ENCODE measurements around the gene MRPL55. TPM values are rescaled to one million over a fixed set of nuclear protein-coding genes. Genes with fewer than 3 reads are reported as not detected.

The MRPL55 gene
- total RNA-seq, 1 donor from 2014 or later = 38.1 TPM

GRCh38 chr1:228088586-228089498 lies 20.3 kb downstream of the MRPL55 start:
- Histone ChIP-seq H3K4me3 (ENCODE audit: low read length in 3 of 3) (peak overlapping the region in 2 of 3 donors; percentile 9 to 22), H3K9me3 (ENCODE audit: control insufficient read depth in 3 of 3, low read length in 3 of 3) (peaks cover 0 to under 1% (median under 1%) of the 10 kb centered on the region in 3 donors), H3K36me3 (ENCODE audit: control insufficient read depth in 3 of 3, insufficient read depth in 3 of 3, low read length in 3 of 3) (peaks cover 7 to 11% (median 9%) of the 10 kb centered on the region in 3 donors), H3K27ac (ENCODE audit: low read depth, low read length) (peak overlapping the region; percentile 54), H3K9ac (ENCODE audit: low read depth in 1 of 3, low read length in 3 of 3) (peak overlapping the region in 1 of 3 donors; percentile 33), H3K4me1 (ENCODE audit: control insufficient read depth in 3 of 3, insufficient read depth in 3 of 3, low read length in 3 of 3) (peaks cover 80 to 92% (median 92%) of the 10 kb centered on the region in 3 donors), H3K27me3 (ENCODE audit: control insufficient read depth in 3 of 3, insufficient read depth in 3 of 3, low read length in 3 of 3) (no peaks in the 10 kb centered on the region)

DNA sequence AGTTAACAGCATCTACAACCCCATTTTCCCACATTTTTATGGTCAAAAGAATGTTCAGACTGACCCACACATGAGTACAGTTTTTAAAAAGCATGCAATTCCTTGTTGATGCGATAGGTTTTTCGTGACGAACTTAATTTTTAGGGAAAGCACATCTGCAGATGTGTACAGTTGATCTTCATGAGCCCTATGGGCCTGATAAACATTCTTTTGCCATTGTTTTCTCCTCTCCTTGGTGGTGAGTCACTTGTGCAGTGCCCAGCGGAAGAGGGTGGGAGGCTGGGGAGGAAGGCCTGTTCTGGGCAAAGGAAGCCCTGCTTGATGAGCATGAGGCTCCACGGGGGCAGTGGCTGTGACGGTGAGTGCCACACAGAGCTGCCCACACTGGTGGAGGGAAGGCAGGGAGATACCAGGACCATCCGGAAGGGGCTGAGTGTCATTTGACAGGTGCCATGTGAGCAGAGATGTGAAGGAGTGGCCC lies 21.3 kb downstream of the MRPL55 start:
- Histone ChIP-seq H3K36me3 (ENCODE audit: control insufficient read depth in 3 of 3, insufficient read depth in 3 of 3, low read length in 3 of 3) (peaks cover 4 to 13% (median 10%) of the 10 kb centered on the region in 3 donors), H3K27me3 (ENCODE audit: control insufficient read depth in 3 of 3, insufficient read depth in 3 of 3, low read length in 3 of 3) (no peaks in the 10 kb centered on the region), H3K4me1 (ENCODE audit: control insufficient read depth in 3 of 3, insufficient read depth in 3 of 3, low read length in 3 of 3) (peaks cover 84 to 94% (median 94%) of the 10 kb centered on the region in 3 donors), H3K27ac (ENCODE audit: low read depth, low read length) (peak overlapping the region; percentile 54), H3K9me3 (ENCODE audit: control insufficient read depth in 3 of 3, low read length in 3 of 3) (no peaks in the 10 kb centered on the region), H3K4me3 (ENCODE audit: low read length in 3 of 3) (peak overlapping the region; percentile 21 to 61 (median 38)), H3K9ac (ENCODE audit: low read depth in 1 of 3, low read length in 3 of 3) (peak overlapping the region in 2 of 3 donors; percentile 25 to 64)

DNA sequence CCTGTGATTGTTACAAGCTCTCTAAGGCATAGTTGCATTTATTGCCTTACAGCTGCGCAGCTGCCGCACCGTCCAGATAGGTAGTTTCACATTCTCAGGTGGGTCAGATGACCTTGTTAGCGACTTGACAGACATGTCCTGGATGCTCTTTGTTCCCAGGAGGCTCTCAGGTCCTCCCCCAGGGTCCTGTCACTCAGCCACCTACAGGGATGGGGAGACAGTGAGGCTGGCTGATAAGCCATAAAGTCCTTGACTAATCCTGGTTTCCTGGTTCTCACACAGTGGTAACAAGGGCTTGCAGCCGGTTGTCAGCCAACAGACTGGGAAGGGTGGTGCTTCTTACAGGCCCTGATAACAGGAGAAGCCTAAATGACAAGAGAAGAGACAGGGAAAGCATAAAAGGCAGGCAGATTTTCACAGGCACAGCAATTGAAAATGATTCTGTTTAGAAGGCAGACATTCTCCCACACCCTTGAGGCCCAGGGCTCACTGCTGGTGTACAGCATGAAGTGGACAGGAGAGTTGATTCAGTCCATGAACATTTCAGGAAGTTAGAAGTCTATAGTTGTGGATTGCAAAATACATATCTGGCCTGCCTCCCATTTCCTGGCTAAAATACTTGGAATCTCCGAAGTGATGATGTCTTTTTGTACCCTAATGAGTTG lies 23.7 kb downstream of the MRPL55 start:
- Histone ChIP-seq H3K36me3 (ENCODE audit: control insufficient read depth in 3 of 3, insufficient read depth in 3 of 3, low read length in 3 of 3) (peaks cover 3 to 8% (median 4%) of the 10 kb centered on the region in 3 donors), H3K27ac (ENCODE audit: low read depth, low read length) (peak overlapping the region; percentile 26), H3K9me3 (ENCODE audit: control insufficient read depth in 3 of 3, low read length in 3 of 3) (no peaks in the 10 kb centered on the region), H3K27me3 (ENCODE audit: control insufficient read depth in 3 of 3, insufficient read depth in 3 of 3, low read length in 3 of 3) (no peaks in the 10 kb centered on the region), H3K9ac (ENCODE audit: low read depth in 1 of 3, low read length in 3 of 3) (peak overlapping the region in 1 of 3 donors; percentile 98), H3K4me3 (ENCODE audit: low read length in 3 of 3) (peak overlapping the region; percentile 54 to 100 (median 85)), H3K4me1 (ENCODE audit: control insufficient read depth in 3 of 3, insufficient read depth in 3 of 3, low read length in 3 of 3) (peaks cover 78 to 82% (median 78%) of the 10 kb centered on the region in 3 donors)

- Histone ChIP-seq H3K9me3 (ENCODE audit: control insufficient read depth in 3 of 3, low read length in 3 of 3) (no peaks in the 10 kb centered on the region), H3K27ac (ENCODE audit: low read depth, low read length) (peak overlapping the region; percentile 95), H3K4me3 (ENCODE audit: low read length in 3 of 3) (peak overlapping the region; percentile 54 to 100 (median 85)), H3K36me3 (ENCODE audit: control insufficient read depth in 3 of 3, insufficient read depth in 3 of 3, low read length in 3 of 3) (peaks cover 1 to 8% (median 3%) of the 10 kb centered on the region in 3 donors), H3K4me1 (ENCODE audit: control insufficient read depth in 3 of 3, insufficient read depth in 3 of 3, low read length in 3 of 3) (peaks cover 71 to 76% (median 72%) of the 10 kb centered on the region in 3 donors), H3K27me3 (ENCODE audit: control insufficient read depth in 3 of 3, insufficient read depth in 3 of 3, low read length in 3 of 3) (no peaks in the 10 kb centered on the region), H3K9ac (ENCODE audit: low read depth in 1 of 3, low read length in 3 of 3) (peak overlapping the region in 1 of 3 donors; percentile 98)
These were observed 24.3 kb downstream of the MRPL55 start for GRCh38 chr1:228084797-228085196.

DNA sequence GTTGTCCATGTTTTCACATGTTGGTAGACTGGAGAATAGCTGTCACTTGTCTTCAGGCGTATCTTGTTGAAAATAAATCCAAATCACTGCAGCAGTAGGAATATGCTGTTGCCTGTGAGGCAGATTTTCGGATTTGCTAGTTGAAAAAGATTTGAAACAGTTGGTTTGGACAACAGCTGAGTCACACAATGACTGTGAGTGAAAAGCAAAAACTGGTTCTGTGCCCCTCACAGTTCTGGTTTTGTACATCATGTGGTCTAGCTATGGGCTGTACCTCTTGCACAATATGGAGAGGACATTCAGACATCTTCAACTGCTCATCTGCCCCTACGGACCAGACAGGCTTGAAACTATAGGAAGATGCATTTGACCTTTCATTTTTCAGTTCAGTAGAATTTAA lies 24.8 kb downstream of the MRPL55 start:
- Histone ChIP-seq H3K4me1 (ENCODE audit: control insufficient read depth in 3 of 3, insufficient read depth in 3 of 3, low read length in 3 of 3) (peaks cover 67 to 71% (median 67%) of the 10 kb centered on the region in 3 donors), H3K27ac (ENCODE audit: low read depth, low read length) (peak overlapping the region; percentile 95)

DNA sequence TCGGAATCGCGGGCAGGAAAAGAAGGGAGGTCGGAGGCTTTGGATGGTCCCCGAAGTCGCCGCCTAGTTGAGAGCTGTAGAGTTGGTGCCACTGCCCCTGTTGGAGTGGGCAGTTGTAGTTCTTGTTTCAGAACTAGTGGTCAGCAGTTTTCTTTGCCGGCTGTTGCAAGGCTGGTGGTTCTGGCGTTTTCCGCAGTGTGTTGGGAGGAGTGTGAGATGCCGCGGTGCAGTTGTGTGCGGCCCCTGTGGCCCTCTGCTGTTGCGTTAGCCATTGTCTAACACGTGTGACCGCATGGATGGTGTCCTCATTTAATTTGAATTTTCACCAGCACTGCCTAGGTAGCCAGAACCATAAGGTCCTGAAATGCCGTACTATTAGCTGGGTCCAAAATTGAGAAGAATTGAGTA lies 25.2 kb downstream of the MRPL55 start:
- H3K27me3 ChIP-seq (ENCODE audit: control insufficient read depth in 3 of 3, insufficient read depth in 3 of 3, low read length in 3 of 3) = no peaks in the 10 kb centered on the region
- H3K9me3 ChIP-seq (ENCODE audit: control insufficient read depth in 3 of 3, low read length in 3 of 3) = no peaks in the 10 kb centered on the region
- peak overlapping the region; percentile 85 to 100 (median 100) for H3K4me3 ChIP-seq (ENCODE audit: low read length in 3 of 3)
- H3K36me3 ChIP-seq (ENCODE audit: control insufficient read depth in 3 of 3, insufficient read depth in 3 of 3, low read length in 3 of 3) = peaks cover 0 to 8% (median 2%) of the 10 kb centered on the region in 3 donors
- peak overlapping the region; percentile 90 to 99 (median 98) for H3K9ac ChIP-seq (ENCODE audit: low read depth in 1 of 3, low read length in 3 of 3)
- H3K4me1 ChIP-seq (ENCODE audit: control insufficient read depth in 3 of 3, insufficient read depth in 3 of 3, low read length in 3 of 3) = peaks cover 62 to 67% (median 63%) of the 10 kb centered on the region in 3 donors
- peak overlapping the region; percentile 95 for H3K27ac ChIP-seq (ENCODE audit: low read depth, low read length)

More for the DNA sequence above, 24.8 kb downstream of the MRPL55 start:
- peak overlapping the region; percentile 85 to 100 (median 100) for H3K4me3 ChIP-seq (ENCODE audit: low read length in 3 of 3)
- H3K36me3 ChIP-seq (ENCODE audit: control insufficient read depth in 3 of 3, insufficient read depth in 3 of 3, low read length in 3 of 3) = peaks cover 0 to 8% (median 3%) of the 10 kb centered on the region in 3 donors
- H3K9ac ChIP-seq (ENCODE audit: low read depth in 1 of 3, low read length in 3 of 3) = peak overlapping the region; percentile 90 to 99 (median 98)
- H3K9me3 ChIP-seq (ENCODE audit: control insufficient read depth in 3 of 3, low read length in 3 of 3) = no peaks in the 10 kb centered on the region
- H3K27me3 ChIP-seq (ENCODE audit: control insufficient read depth in 3 of 3, insufficient read depth in 3 of 3, low read length in 3 of 3) = no peaks in the 10 kb centered on the region

DNA sequence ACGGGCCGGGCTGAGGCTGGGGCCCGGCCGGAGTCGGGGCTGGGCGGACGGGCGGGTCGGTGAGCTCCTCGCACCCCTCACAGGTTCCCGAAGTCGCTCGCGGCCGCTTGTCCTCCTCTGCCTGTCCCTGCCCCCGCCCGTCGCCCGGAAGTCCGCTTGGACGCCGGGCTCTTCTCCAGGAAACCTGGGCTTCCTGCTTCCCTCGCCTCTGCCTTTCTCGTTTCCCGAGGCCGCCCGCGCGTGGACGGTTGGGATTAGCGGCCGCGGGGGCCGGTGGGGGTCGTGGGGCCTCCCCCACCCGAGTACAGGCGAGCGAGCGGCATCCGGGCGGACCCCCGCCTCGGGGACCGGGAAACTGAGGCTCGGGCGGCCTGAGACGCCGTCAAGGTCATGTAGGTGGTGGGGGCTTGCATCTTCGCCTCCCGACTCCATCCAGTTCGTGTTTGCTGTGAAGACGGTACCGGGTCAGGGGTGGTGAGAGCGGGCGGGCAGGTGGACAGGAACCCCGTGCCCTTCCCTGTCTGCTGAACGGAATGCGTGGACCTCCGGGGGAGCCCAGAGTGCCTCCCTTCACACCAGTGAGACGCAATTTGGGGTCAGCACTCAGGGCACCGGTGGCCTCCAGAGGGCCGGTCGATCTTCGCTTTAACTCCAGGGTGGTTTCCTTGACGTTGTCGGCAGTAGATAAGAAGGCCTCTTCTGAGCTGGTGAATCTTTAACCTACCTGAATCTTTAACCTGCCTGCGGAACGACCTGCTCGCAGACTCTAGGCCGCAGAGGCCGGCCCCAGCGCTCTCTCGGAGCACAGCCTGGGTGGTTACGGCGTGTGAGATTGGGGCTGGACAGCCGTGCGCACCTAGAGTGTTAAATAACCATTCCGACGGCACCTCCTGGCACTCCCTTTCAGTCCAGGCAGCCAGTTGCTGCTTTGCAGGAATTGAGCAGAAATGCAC lies 25.9 kb downstream of the MRPL55 start:
- Histone ChIP-seq H3K27me3 (ENCODE audit: control insufficient read depth in 3 of 3, insufficient read depth in 3 of 3, low read length in 3 of 3) (no peaks in the 10 kb centered on the region), H3K36me3 (ENCODE audit: control insufficient read depth in 3 of 3, insufficient read depth in 3 of 3, low read length in 3 of 3) (peaks cover 0 to 4% (median 0%) of the 10 kb centered on the region in 3 donors), H3K9ac (ENCODE audit: low read depth in 1 of 3, low read length in 3 of 3) (peak overlapping the region; percentile 90 to 99 (median 98)), H3K4me1 (ENCODE audit: control insufficient read depth in 3 of 3, insufficient read depth in 3 of 3, low read length in 3 of 3) (peaks cover 55 to 60% (median 56%) of the 10 kb centered on the region in 3 donors), H3K9me3 (ENCODE audit: control insufficient read depth in 3 of 3, low read length in 3 of 3) (no peaks in the 10 kb centered on the region), H3K4me3 (ENCODE audit: low read length in 3 of 3) (peak overlapping the region; percentile 85 to 100 (median 100)), H3K27ac (ENCODE audit: low read depth, low read length) (peak overlapping the region; percentile 95)

- peaks cover 0 to 4% (median 0%) of the 10 kb centered on the region in 3 donors for H3K36me3 ChIP-seq (ENCODE audit: control insufficient read depth in 3 of 3, insufficient read depth in 3 of 3, low read length in 3 of 3)
- peaks cover 47 to 52% (median 48%) of the 10 kb centered on the region in 3 donors for H3K4me1 ChIP-seq (ENCODE audit: control insufficient read depth in 3 of 3, insufficient read depth in 3 of 3, low read length in 3 of 3)
- H3K9me3 ChIP-seq (ENCODE audit: control insufficient read depth in 3 of 3, low read length in 3 of 3) = no peaks in the 10 kb centered on the region
- peak within 1 kb of the TSS; percentile 90 to 99 (median 98) for H3K9ac ChIP-seq (ENCODE audit: low read depth in 1 of 3, low read length in 3 of 3)
- peak within 1 kb of the TSS; percentile 87 to 100 (median 100) for H3K4me3 ChIP-seq (ENCODE audit: low read length in 3 of 3)
- peak within 1 kb of the TSS; percentile 95 for H3K27ac ChIP-seq (ENCODE audit: low read depth, low read length)
- H3K27me3 ChIP-seq (ENCODE audit: control insufficient read depth in 3 of 3, insufficient read depth in 3 of 3, low read length in 3 of 3) = no peaks in the 10 kb centered on the region
These were observed 26.7 kb downstream of the MRPL55 start, which contains the start of gene ARF1 for GRCh38 chr1:228082214-228082917. Gene ARF1, plus strand, starts transcription at chr1:228082708. Its CDS starts 14,407 bp downstream, at chr1:228097115.

Measured in skeletal muscle tissue (tissue), 4 donors.